ENCODE results near the gene DYRK3. TPM values are rescaled to one million over a fixed set of nuclear protein-coding genes. Genes with fewer than 3 reads are reported as not detected.

The DYRK3 gene
- total RNA-seq, 1 experiment from 2014 or later, result 7.1 TPM

- no peaks in the 10 kb centered on the region for H3K9me3 ChIP-seq (ENCODE audit: control insufficient read depth in 1 of 2, insufficient read depth in 1 of 2, low read depth in 1 of 2, low read length in 2 of 2)
- POLR2A ChIA-PET, result no interaction called here
- no peaks in the 10 kb centered on the region for H3K36me3 ChIP-seq (ENCODE audit: control insufficient read depth in 1 of 2, insufficient read depth in 2 of 2, low read length in 2 of 2)
- no peaks in the 10 kb centered on the region for H3K27me3 ChIP-seq (ENCODE audit: insufficient read depth, low read length)
- CTCF ChIA-PET, result interaction anchor here (1.6 kb wide), 1 partner anchor 27 kb away, joined by 5 read pairs; no protein-coding TSS in a partner anchor
- intact Hi-C loops (cut with micrococcal nuclease), result no loop called here
- BruUV-seq (replicated peaks), result no TSS peak
- no peak overlapping the region for H3K27ac ChIP-seq (ENCODE audit: low read depth, low read length)
- H3K4me2 ChIP-seq (ENCODE audit: low read length), result no peak overlapping the region
- H3K9ac ChIP-seq (ENCODE audit: low read length), result no peak overlapping the region
- H3K4me3 ChIP-seq (replicated peaks in 1 of 2; ENCODE audit: low read depth in 1 of 2, low read length in 2 of 2), result no peak overlapping the region
- no peak for DNase-seq (ENCODE audit: low read depth, low spot score)
- ATAC-seq, result no peak
- RAD21 ChIA-PET (ENCODE audit: low non-redundant PET in 1 of 2, low total read pairs in 2 of 2, uncharacterized antibody in 2 of 2, unreplicated experiment in 2 of 2), result no interaction called here
- H3K4me1 ChIP-seq (ENCODE audit: control insufficient read depth in 1 of 2, insufficient read depth in 2 of 2, low read length in 2 of 2), result peaks cover 21 to 44% of the 10 kb centered on the region in 2 experiments
- H3K9me2 ChIP-seq (ENCODE audit: insufficient read depth), result no peaks in the 10 kb centered on the region
- no peak overlapping the region for H2AFZ ChIP-seq (ENCODE audit: low read depth, low read length, poor library complexity, severe bottlenecking)
- TF ChIP-seq EGR1 (IDR thresholded peaks at IDR 0.05; ENCODE audit: low read depth), result no peak
- no peak for TF ChIP-seq JUND (IDR thresholded peaks at IDR 0.05)
- TF ChIP-seq EZH2 (IDR thresholded peaks at IDR 0.05), result no peak
- no peak for TF ChIP-seq RAD21 (IDR thresholded peaks at IDR 0.05; ENCODE audit: low read depth)
- TF ChIP-seq SP1 (IDR thresholded peaks at IDR 0.05; ENCODE audit: low read depth), result no peak
- H3K79me2 ChIP-seq (ENCODE audit: insufficient read depth, low read length), result peaks cover 93% of the 10 kb centered on the region
- no peaks in the 10 kb centered on the region; the same call in 1 of the 2 replicates for H4K20me1 ChIP-seq (ENCODE audit: insufficient read depth)
Observed at GRCh38 chr1:206690516-206690915, 55.2 kb downstream of the DYRK3 start.

DNA sequence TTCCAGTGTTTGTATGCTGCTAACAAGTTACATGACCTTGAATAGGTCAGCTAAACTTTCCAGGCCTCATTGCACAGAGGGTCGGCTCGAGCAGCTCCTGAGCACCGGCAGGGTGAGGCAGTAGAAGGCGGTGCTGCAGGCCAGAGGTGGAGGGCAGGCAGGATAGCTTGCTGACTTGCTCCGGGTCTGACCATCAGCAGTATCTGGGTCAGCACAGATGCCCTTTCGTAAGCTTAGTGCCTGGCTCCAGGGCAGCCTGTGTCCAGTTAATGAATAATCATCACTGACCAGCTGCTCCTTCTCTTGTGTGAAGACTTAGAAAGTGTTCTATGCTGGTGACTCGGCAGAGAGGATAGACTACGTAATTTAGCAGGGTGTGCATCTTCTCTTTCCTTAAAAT is 56.3 kb downstream of the DYRK3 start:
- H3K9me2 ChIP-seq (ENCODE audit: insufficient read depth), result no peaks in the 10 kb centered on the region

More for the DNA sequence above, 56.3 kb downstream of the DYRK3 start:
- RAD21 ChIA-PET (ENCODE audit: low non-redundant PET in 1 of 2, low total read pairs in 2 of 2, uncharacterized antibody in 2 of 2, unreplicated experiment in 2 of 2), result no interaction called here
- no TSS peak for BruUV-seq (replicated peaks)
- Histone ChIP-seq H3K9ac (ENCODE audit: low read length) (no peak overlapping the region), H3K27ac (ENCODE audit: low read depth, low read length) (no peak overlapping the region), H3K4me2 (ENCODE audit: low read length) (no peak overlapping the region), H3K4me3 (replicated peaks in 1 of 2; ENCODE audit: low read depth in 1 of 2, low read length in 2 of 2) (no peak overlapping the region), H2AFZ (ENCODE audit: low read depth, low read length, poor library complexity, severe bottlenecking) (no peak overlapping the region), H3K79me2 (ENCODE audit: insufficient read depth, low read length) (peaks cover 89% of the 10 kb centered on the region), H3K4me1 (ENCODE audit: control insufficient read depth in 1 of 2, insufficient read depth in 2 of 2, low read length in 2 of 2) (peaks cover 20 to 39% of the 10 kb centered on the region in 2 experiments), H3K36me3 (ENCODE audit: control insufficient read depth in 1 of 2, insufficient read depth in 2 of 2, low read length in 2 of 2) (no peaks in the 10 kb centered on the region), H3K27me3 (ENCODE audit: insufficient read depth, low read length) (no peaks in the 10 kb centered on the region), H4K20me1 (ENCODE audit: insufficient read depth) (no peaks in the 10 kb centered on the region), H3K9me3 (ENCODE audit: control insufficient read depth in 1 of 2, insufficient read depth in 1 of 2, low read depth in 1 of 2, low read length in 2 of 2) (no peaks in the 10 kb centered on the region)
- intact Hi-C loops (cut with micrococcal nuclease), result no loop called here
- no peak for ATAC-seq
- TF ChIP-seq, protein P1, sequence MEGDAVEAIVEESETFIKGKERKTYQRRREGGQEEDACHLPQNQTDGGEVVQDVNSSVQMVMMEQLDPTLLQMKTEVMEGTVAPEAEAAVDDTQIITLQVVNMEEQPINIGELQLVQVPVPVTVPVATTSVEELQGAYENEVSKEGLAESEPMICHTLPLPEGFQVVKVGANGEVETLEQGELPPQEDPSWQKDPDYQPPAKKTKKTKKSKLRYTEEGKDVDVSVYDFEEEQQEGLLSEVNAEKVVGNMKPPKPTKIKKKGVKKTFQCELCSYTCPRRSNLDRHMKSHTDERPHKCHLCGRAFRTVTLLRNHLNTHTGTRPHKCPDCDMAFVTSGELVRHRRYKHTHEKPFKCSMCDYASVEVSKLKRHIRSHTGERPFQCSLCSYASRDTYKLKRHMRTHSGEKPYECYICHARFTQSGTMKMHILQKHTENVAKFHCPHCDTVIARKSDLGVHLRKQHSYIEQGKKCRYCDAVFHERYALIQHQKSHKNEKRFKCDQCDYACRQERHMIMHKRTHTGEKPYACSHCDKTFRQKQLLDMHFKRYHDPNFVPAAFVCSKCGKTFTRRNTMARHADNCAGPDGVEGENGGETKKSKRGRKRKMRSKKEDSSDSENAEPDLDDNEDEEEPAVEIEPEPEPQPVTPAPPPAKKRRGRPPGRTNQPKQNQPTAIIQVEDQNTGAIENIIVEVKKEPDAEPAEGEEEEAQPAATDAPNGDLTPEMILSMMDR (IDR thresholded peaks at IDR 0.05 in 2 of 3, conservative IDR thresholded peaks at IDR 0.05 in 1 of 3; ENCODE audit: borderline replicate concordance in 1 of 3, insufficient read depth in 1 of 3, low read depth in 2 of 3, low read length in 2 of 3), result no peak
- TF ChIP-seq SIN3A (IDR thresholded peaks at IDR 0.05; ENCODE audit: low read depth), result no peak
- no peak for TF ChIP-seq TCF7L2 (IDR thresholded peaks at IDR 0.05; ENCODE audit: borderline replicate concordance, extremely low read depth, insufficient read depth, insufficient read length)
- no peak for TF ChIP-seq EZH2phosphoT487 (IDR thresholded peaks at IDR 0.05; ENCODE audit: borderline replicate concordance)
- TF ChIP-seq, protein P2, sequence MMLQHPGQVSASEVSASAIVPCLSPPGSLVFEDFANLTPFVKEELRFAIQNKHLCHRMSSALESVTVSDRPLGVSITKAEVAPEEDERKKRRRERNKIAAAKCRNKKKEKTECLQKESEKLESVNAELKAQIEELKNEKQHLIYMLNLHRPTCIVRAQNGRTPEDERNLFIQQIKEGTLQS (IDR thresholded peaks at IDR 0.05), result no peak
- no peak for TF ChIP-seq SP1 (IDR thresholded peaks at IDR 0.05; ENCODE audit: low read depth)
- TF ChIP-seq ELF1 (IDR thresholded peaks at IDR 0.05; ENCODE audit: borderline replicate concordance, low read depth), result no peak
- no peak for TF ChIP-seq POLR2A (IDR thresholded peaks at IDR 0.05; ENCODE audit: borderline replicate concordance, extremely low read depth, insufficient read depth, insufficient read length)
- TF ChIP-seq EGR1 (IDR thresholded peaks at IDR 0.05; ENCODE audit: low read depth), result no peak
- TF ChIP-seq POLR2AphosphoS5 (IDR thresholded peaks at IDR 0.05; ENCODE audit: low read depth, low read length), result no peak
- TF ChIP-seq EZH2 (IDR thresholded peaks at IDR 0.05), result no peak
- TF ChIP-seq JUND (IDR thresholded peaks at IDR 0.05), result no peak
- TF ChIP-seq CEBPB (IDR thresholded peaks at IDR 0.05; ENCODE audit: low read depth), result no peak
- POLR2A ChIA-PET, result no interaction called here
- CTCF ChIA-PET, result interaction anchor here (1.0 kb wide), 1 partner anchor 27 kb away, joined by 3 read pairs; no protein-coding TSS in a partner anchor
- no peak for DNase-seq (ENCODE audit: low read depth, low spot score)

Data from HCT116 (cell line).